Measurements from ENCODE around the gene NTRK2.

NTRK2 gene

DNA sequence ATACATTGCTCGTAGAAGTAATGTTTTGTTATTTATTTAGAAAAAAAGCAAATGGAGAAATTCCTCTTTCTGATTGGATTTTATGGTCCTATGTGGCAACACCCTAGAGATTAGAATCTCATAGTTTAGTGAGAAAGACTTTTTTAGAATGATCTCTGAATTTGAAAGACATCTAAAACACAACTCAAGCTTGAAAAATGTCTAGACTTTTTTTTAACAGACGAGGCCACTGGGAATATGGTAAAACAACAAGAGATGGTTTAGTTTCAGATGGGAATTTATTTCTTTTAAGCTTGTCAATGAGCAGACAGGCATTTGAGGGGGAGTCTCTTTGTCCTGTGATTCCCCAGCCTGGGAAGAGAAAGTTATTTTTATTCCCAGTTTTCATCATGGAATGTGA, 122.1 kb downstream of the NTRK2 start:
- TF ChIP-seq ZBTB7A (IDR thresholded peaks at IDR 0.05; ENCODE audit: low read depth) (no peak), TEAD4 (IDR thresholded peaks at IDR 0.05) (no peak), NFIC (IDR thresholded peaks at IDR 0.05) (no peak), EP300 (IDR thresholded peaks at IDR 0.05; ENCODE audit: borderline replicate concordance) (no peak), FOXM1 (IDR thresholded peaks at IDR 0.05; ENCODE audit: borderline replicate concordance, low read depth) (no peak), EGR1 (IDR thresholded peaks at IDR 0.05) (no peak), YY1 (IDR thresholded peaks at IDR 0.05; ENCODE audit: low read depth) (no peak), RAD21 (IDR thresholded peaks at IDR 0.05; ENCODE audit: low read depth) (no peak), CEBPB (IDR thresholded peaks at IDR 0.05) (no peak)
- TF ChIP-seq, protein P1, sequence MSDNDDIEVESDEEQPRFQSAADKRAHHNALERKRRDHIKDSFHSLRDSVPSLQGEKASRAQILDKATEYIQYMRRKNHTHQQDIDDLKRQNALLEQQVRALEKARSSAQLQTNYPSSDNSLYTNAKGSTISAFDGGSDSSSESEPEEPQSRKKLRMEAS (IDR thresholded peaks at IDR 0.05) = no peak
- TF ChIP-seq, protein P2, sequence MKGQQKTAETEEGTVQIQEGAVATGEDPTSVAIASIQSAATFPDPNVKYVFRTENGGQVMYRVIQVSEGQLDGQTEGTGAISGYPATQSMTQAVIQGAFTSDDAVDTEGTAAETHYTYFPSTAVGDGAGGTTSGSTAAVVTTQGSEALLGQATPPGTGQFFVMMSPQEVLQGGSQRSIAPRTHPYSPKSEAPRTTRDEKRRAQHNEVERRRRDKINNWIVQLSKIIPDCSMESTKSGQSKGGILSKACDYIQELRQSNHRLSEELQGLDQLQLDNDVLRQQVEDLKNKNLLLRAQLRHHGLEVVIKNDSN (IDR thresholded peaks at IDR 0.05) = no peak

DNA sequence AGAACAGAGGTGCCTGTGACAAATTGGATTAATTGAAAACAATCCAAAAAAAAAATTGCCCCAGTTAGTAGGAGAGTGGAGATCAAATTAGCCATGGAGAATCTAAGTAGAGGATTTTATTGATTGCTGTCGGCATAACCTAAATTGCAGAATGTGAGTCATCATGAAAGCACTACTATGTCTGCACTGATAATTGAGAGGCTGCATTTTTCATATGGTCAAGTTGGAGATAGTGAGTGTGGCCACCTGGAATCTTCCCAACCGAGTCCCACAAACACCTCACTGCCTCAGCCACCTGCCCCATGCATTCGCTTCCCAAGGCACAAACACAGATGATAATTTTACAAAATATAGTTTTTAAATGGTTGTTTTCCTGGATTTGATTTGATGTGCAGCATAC, 123.7 kb downstream of the NTRK2 start:
- TF ChIP-seq NFIC (IDR thresholded peaks at IDR 0.05) (no peak), CREB1 (IDR thresholded peaks at IDR 0.05; ENCODE audit: low read depth) (no peak)

DNA sequence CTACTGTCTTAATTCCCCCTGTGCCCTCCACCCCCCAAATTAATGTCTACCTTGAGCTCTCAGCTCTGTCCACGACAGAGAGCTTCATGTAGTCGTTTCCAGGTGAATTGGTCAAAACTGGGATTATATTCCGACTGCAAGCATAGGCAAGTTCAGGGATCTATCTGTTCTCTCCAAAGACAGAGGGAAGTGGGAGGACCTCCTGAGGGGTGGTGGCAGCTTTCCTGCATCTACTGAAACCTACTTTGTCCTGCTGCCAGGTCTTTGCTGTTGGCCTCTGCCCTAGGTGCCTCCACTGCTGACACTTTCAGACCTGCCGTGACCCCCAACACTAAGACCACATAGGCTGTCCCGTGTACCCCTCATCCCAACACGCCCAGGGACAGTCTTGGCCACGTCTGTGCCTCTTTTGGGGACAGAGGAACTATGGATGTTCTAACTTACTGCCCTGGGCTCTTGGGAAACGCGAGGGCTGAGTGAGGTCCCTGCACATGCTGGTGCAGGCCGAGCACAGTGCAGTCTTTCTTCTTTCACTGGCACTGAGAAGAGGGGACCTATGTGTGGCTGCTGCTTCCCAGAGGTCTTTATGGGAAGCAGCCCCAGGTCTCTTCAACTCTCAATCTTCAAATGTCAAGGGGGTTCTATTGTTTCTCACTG, 125.6 kb downstream of the NTRK2 start:
- no peak for TF ChIP-seq EGR1 (IDR thresholded peaks at IDR 0.05)
- no peak for TF ChIP-seq FOXM1 (IDR thresholded peaks at IDR 0.05; ENCODE audit: borderline replicate concordance, low read depth)
- TF ChIP-seq TAF1 (IDR thresholded peaks at IDR 0.05; ENCODE audit: low read depth) = no peak
- no peak for TF ChIP-seq CEBPB (IDR thresholded peaks at IDR 0.05)
- no peak for TF ChIP-seq ZBTB7A (IDR thresholded peaks at IDR 0.05; ENCODE audit: low read depth)
- TF ChIP-seq CREB1 (IDR thresholded peaks at IDR 0.05; ENCODE audit: low read depth) = no peak
- TF ChIP-seq, protein P2 (IDR thresholded peaks at IDR 0.05) = no peak
- TF ChIP-seq, protein P3, sequence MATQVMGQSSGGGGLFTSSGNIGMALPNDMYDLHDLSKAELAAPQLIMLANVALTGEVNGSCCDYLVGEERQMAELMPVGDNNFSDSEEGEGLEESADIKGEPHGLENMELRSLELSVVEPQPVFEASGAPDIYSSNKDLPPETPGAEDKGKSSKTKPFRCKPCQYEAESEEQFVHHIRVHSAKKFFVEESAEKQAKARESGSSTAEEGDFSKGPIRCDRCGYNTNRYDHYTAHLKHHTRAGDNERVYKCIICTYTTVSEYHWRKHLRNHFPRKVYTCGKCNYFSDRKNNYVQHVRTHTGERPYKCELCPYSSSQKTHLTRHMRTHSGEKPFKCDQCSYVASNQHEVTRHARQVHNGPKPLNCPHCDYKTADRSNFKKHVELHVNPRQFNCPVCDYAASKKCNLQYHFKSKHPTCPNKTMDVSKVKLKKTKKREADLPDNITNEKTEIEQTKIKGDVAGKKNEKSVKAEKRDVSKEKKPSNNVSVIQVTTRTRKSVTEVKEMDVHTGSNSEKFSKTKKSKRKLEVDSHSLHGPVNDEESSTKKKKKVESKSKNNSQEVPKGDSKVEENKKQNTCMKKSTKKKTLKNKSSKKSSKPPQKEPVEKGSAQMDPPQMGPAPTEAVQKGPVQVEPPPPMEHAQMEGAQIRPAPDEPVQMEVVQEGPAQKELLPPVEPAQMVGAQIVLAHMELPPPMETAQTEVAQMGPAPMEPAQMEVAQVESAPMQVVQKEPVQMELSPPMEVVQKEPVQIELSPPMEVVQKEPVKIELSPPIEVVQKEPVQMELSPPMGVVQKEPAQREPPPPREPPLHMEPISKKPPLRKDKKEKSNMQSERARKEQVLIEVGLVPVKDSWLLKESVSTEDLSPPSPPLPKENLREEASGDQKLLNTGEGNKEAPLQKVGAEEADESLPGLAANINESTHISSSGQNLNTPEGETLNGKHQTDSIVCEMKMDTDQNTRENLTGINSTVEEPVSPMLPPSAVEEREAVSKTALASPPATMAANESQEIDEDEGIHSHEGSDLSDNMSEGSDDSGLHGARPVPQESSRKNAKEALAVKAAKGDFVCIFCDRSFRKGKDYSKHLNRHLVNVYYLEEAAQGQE (IDR thresholded peaks at IDR 0.05; ENCODE audit: low read depth) = no peak
- no peak for TF ChIP-seq TCF12 (IDR thresholded peaks at IDR 0.05; ENCODE audit: low read depth)
- no peak for TF ChIP-seq RAD21 (IDR thresholded peaks at IDR 0.05; ENCODE audit: low read depth)

DNA sequence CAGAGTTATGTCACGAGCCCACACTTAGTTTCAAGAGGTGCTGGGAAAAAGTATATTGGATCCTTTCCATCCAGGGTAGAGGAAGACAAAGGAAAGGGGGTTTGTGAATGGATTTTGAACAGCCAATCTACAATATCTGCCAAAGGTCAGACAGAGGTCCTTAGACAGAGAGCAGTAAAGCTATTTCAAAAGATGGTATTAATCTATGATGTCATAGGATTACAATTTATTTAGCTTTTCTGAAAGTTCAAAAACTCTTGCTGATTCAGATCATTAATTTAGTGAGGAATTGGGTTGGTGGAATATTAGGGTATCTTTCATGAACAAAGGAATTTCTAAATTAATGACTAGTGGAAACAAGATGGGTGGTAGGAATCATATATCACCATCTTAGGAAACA, 126.9 kb downstream of the NTRK2 start:
- TF ChIP-seq, protein P2 (IDR thresholded peaks at IDR 0.05) = no peak
- no peak for TF ChIP-seq TEAD4 (IDR thresholded peaks at IDR 0.05)
- TF ChIP-seq, protein P1 (IDR thresholded peaks at IDR 0.05) = no peak

DNA sequence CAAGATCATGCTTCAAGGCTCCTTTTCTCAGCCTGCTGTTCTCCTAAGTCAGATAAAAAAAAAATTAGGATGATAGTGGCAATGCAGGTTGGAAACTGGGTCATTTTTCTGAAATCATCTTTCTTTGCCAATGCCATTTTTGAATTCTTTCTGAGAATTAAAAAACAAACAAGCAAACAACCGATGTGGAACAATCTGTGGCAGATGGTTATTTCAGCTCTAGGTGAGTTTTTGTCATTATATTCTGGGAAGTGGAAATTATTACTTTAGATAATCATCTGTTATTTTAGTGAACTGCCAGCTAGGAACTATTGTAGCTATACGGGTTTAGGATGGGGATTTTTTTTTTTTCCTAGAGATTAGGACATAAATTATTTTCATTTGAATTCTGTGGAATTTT, 129.7 kb downstream of the NTRK2 start:
- TF ChIP-seq, protein P2 (IDR thresholded peaks at IDR 0.05) = no peak
- no peak for TF ChIP-seq TAF1 (IDR thresholded peaks at IDR 0.05; ENCODE audit: low read depth)
- no peak for TF ChIP-seq CREB1 (IDR thresholded peaks at IDR 0.05; ENCODE audit: low read depth)
- TF ChIP-seq YY1 (IDR thresholded peaks at IDR 0.05; ENCODE audit: low read depth) = no peak
- no peak for TF ChIP-seq EGR1 (IDR thresholded peaks at IDR 0.05)
- TF ChIP-seq, protein P3 (IDR thresholded peaks at IDR 0.05; ENCODE audit: low read depth) = no peak
- no peak for TF ChIP-seq NFIC (IDR thresholded peaks at IDR 0.05)
- no peak for TF ChIP-seq EP300 (IDR thresholded peaks at IDR 0.05; ENCODE audit: borderline replicate concordance)
- no peak for TF ChIP-seq FOXM1 (IDR thresholded peaks at IDR 0.05; ENCODE audit: borderline replicate concordance, low read depth)
- TF ChIP-seq, protein P1 (IDR thresholded peaks at IDR 0.05) = no peak
- TF ChIP-seq TEAD4 (IDR thresholded peaks at IDR 0.05) = no peak
- TF ChIP-seq ZBTB7A (IDR thresholded peaks at IDR 0.05; ENCODE audit: low read depth) = no peak
- TF ChIP-seq CEBPB (IDR thresholded peaks at IDR 0.05) = no peak
- no peak for TF ChIP-seq TCF12 (IDR thresholded peaks at IDR 0.05; ENCODE audit: low read depth)
- no peak for TF ChIP-seq RAD21 (IDR thresholded peaks at IDR 0.05; ENCODE audit: low read depth)

All from Ishikawa (cell line).